Measurements from ENCODE around the gene PIAS4. TPM values are rescaled to one million over a fixed set of nuclear protein-coding genes. Genes with fewer than 3 reads are reported as not detected.
A peak's percentile ranks its signal among the peaks of the same experiment; 100 is the strongest.

PIAS4 gene
- total RNA-seq, 1 donor: 23.8 TPM

- H3K4me3 ChIP-seq (ENCODE audit: low read depth, low read length): peak overlapping the region; percentile 77
- TF ChIP-seq, protein P1, sequence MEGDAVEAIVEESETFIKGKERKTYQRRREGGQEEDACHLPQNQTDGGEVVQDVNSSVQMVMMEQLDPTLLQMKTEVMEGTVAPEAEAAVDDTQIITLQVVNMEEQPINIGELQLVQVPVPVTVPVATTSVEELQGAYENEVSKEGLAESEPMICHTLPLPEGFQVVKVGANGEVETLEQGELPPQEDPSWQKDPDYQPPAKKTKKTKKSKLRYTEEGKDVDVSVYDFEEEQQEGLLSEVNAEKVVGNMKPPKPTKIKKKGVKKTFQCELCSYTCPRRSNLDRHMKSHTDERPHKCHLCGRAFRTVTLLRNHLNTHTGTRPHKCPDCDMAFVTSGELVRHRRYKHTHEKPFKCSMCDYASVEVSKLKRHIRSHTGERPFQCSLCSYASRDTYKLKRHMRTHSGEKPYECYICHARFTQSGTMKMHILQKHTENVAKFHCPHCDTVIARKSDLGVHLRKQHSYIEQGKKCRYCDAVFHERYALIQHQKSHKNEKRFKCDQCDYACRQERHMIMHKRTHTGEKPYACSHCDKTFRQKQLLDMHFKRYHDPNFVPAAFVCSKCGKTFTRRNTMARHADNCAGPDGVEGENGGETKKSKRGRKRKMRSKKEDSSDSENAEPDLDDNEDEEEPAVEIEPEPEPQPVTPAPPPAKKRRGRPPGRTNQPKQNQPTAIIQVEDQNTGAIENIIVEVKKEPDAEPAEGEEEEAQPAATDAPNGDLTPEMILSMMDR (IDR thresholded peaks at IDR 0.05; ENCODE audit: insufficient read depth, low read length): peak; percentile 4
- DNase-seq (ENCODE audit: low read depth): no peak
These were observed 60.0 kb downstream of the PIAS4 start for GRCh38 chr19:4067396-4068046.

DNA sequence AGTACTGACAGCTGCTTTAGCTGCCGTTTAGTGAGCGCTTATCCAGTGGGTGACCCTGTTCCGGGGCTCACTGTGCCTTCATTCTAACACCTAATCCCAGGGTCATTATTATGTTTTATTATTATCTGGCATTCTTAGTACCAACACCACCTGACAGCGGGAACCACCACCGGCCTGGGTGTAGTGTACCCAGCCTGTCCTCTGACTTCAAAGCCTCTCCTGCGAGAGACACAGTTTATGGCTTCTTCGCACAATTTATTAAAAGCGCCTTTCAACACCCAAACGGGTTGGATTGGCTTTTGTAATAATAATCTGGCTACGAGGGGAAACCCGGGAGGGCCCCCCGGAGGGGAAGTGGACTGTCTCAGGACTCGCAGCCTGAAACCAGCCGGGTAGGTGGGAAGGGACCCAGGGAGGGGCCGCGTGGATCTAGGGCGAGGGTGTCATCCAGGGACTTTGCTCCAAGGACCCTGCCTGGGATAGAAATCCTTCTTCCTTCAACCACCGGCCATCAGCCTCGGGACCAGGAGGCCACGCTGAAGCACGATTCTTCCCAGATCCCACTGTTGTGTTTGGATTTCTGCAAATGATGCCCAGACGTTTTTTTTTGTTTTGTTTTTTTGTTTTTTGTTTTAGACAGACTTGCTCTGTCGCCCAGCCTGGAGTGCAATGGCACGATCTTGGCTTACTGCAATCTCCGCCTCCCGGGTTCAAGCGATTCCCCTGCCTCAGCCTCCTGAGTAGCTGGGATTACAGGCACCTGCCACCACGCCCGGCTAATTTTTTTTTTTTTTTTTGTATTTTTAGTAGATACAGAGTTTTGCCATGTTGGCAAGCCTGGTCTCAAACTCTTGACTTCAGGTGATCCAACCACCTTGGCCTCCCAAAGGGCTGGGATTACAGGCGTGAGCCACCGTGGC lies 60.8 kb downstream of the PIAS4 start:
- TF ChIP-seq, protein P1 (IDR thresholded peaks at IDR 0.05; ENCODE audit: insufficient read depth, low read length): no peak
- DNase-seq (ENCODE audit: low read depth): no peak
- H3K4me3 ChIP-seq (ENCODE audit: low read depth, low read length): peak overlapping the region; percentile 77

DNA sequence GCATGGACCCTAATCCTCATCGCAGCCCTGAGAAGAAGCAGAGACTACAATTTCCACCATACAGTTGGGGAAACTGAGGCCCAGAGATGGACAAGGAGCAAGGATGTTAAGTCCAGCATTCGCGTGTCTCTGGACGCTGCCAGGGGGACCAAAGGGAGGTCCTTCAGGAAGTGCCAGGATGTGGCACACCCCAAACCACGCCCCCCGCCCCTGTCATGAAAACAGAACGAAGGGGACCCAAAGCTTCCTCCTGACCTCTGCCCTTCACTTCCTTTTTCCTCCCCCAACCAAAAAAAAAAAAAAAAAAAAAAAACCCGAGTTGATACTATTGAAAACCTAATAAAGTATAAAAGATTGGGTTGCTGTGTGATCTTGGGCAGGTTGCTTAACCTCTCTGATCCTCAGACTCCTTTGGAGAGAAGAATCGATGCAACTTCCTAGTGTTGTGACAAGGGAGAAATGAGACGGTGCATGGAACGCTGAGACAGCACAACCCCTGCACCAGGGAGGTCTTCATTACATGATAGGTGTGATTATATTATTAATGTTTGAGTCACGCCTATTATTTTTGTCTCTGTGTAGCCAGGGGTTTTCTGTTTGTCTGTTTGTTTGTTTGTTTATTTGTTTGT lies 61.9 kb downstream of the PIAS4 start:
- TF ChIP-seq, protein P1 (IDR thresholded peaks at IDR 0.05; ENCODE audit: insufficient read depth, low read length): no peak
- no peak overlapping the region for H3K4me3 ChIP-seq (ENCODE audit: low read depth, low read length)
- no peak for DNase-seq (ENCODE audit: low read depth)

DNA sequence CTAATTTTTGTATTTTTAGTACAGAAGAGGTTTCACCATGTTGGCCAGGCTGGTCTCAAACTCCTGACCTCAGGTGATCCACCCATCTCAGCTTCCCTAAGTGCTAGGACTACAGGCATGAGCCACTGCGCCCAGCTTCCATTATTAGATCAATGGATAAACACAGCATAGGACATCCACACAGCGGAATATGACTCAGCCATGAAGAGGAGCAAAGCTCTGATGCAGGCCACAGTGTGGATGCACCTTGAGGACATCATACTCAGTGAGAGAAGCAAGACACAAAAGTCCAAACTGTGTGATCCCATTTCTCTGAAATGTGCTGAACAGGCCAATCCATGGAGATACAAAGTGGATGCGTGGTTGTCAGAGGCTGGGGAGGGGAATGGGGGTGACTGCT lies 64.1 kb downstream of the PIAS4 start:
- H3K4me3 ChIP-seq (ENCODE audit: low read depth, low read length): no peak overlapping the region
- DNase-seq (ENCODE audit: low read depth): no peak
- TF ChIP-seq, protein P1 (IDR thresholded peaks at IDR 0.05; ENCODE audit: insufficient read depth, low read length): no peak

DNA sequence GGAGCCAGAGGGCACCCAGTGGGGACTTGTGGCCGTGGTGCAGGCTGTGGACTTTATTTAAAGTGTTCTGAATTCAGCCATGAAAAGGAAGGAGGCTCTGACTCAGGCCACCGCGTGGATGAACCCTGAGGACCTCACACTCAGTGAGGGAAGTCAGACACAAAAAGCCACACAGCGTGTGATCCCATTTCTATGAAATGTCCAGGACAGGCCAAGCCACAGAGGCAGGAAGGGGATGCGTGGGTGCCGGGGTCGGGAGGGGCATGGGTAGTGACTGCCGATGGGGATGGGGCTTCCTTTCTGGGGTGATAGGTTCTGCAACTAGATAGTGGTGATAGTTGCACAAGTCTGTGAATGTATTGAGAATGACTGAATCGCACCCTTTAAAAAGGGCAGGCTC lies 67.8 kb downstream of the PIAS4 start:
- TF ChIP-seq, protein P1 (IDR thresholded peaks at IDR 0.05; ENCODE audit: insufficient read depth, low read length): no peak
- H3K4me3 ChIP-seq (ENCODE audit: low read depth, low read length): no peak overlapping the region
- no peak for DNase-seq (ENCODE audit: low read depth)

DNA sequence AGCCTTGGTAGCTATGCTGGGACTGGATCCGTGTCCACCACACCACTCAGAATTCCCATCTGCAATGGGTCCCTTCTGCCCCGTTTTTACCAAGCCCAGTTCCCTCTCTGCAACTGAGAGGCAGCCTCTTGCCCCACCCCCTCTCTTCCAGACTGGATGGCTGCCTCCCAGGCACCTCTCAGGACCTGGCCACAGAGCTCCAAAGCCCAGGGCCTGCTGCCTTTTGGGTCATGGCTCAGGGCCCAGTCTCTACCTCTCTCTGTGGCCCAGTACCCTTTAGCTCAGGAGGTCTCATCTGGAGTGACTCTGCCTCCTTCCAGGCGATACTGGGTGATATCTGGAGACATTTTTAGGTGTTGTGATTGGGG lies 69.5 kb downstream of the PIAS4 start:
- no peak for DNase-seq (ENCODE audit: low read depth)
- TF ChIP-seq, protein P1 (IDR thresholded peaks at IDR 0.05; ENCODE audit: insufficient read depth, low read length): no peak
- no peak overlapping the region for H3K4me3 ChIP-seq (ENCODE audit: low read depth, low read length)
